Hepatocyte (in vitro differentiated cells): Measurements from ENCODE around the gene TRAF3. TPM values are rescaled to one million over a fixed set of nuclear protein-coding genes. Genes with fewer than 3 reads are reported as not detected.

Experiments used
- DNase-seq: peaks from one replicate; pipeline ENCODE4 v3.0.0-alpha.2; 2016; ENCODE audit warnings: low spot score
- H2AFZ ChIP-seq: fragments of 200-600 bp; sonication (generic); 2 replicates; pipeline ENCODE4 v1.6.0; 2016; ENCODE audit warnings: antibody characterized with exemption, mild to moderate bottlenecking
- H3K27ac ChIP-seq: fragments of 200-600 bp; sonication (generic); 2 replicates; pipeline ENCODE4 v1.5.1; 2016; ENCODE audit warnings: mild to moderate bottlenecking
- H3K27me3 ChIP-seq: fragments of 200-600 bp; sonication (generic); 2 replicates; pipeline ENCODE4 v1.6.1; 2016
- H3K36me3 ChIP-seq: fragments of 200-600 bp; sonication (generic); replicated peaks from 2 replicates; pipeline ENCODE4 v1.5.1; 2016; ENCODE audit warnings: low read depth; ENCODE audit not compliant: insufficient read depth
- H3K4me1 ChIP-seq: fragments of 200-600 bp; sonication (generic); 2 replicates; pipeline ENCODE4 v1.5.1; 2016; ENCODE audit warnings: mild to moderate bottlenecking, moderate library complexity; ENCODE audit not compliant: insufficient read depth
- H3K4me2 ChIP-seq: fragments of 200-600 bp; sonication (generic); 2 replicates; pipeline ENCODE4 v1.6.0; 2016
- H3K4me3 ChIP-seq: fragments of 200-600 bp; sonication (generic); 2 replicates; pipeline ENCODE4 v1.5.1; 2016; ENCODE audit warnings: mild to moderate bottlenecking
- H3K79me2 ChIP-seq: fragments of 200-600 bp; sonication (generic); 2 replicates; pipeline ENCODE4 v1.6.0; 2017; ENCODE audit warnings: mild to moderate bottlenecking
- H3K9me2 ChIP-seq: fragments of 200-600 bp; sonication (generic); replicated peaks from 2 replicates; pipeline ENCODE4 v1.6.0; 2017; ENCODE audit warnings: mild to moderate bottlenecking; ENCODE audit not compliant: insufficient read depth
- H3K9me3 ChIP-seq: fragments of 200-600 bp; sonication (generic); 2 replicates; pipeline ENCODE4 v1.5.1; 2016; ENCODE audit warnings: low read depth, mild to moderate bottlenecking
- H4K20me1 ChIP-seq: fragments of 200-600 bp; sonication (generic); 2 replicates; pipeline ENCODE4 v1.6.0; 2016; ENCODE audit warnings: mild to moderate bottlenecking; ENCODE audit not compliant: insufficient read depth, poor library complexity, severe bottlenecking
- CTCF ChIP-seq: fragments of 200-600 bp; sonication (generic); IDR thresholded peaks from 2 replicates; pipeline ENCODE4 v1.5.1; 2016; ENCODE audit warnings: antibody characterized with exemption, mild to moderate bottlenecking; ENCODE audit not compliant: poor library complexity
- EZH2 ChIP-seq: fragments of 200-600 bp; sonication (generic); IDR thresholded peaks from 2 replicates; pipeline ENCODE4 v1.6.1; 2016; ENCODE audit warnings: antibody characterized with exemption, mild to moderate bottlenecking, borderline replicate concordance
- EZH2phosphoT487 ChIP-seq: fragments of 200-600 bp; sonication (generic); IDR thresholded peaks from one replicate; pipeline ENCODE4 v1.6.1; 2018; ENCODE audit warnings: antibody characterized with exemption, mild to moderate bottlenecking, low read depth, moderate library complexity; ENCODE audit not compliant: unreplicated experiment, severe bottlenecking
- WGBS: methylation state at CpG from one replicate; pipeline ENCODE4 v1.1.6; 2016; ENCODE audit warnings: low lambda C conversion rate; ENCODE audit errors: missing lambda C conversion rate; 5-methylcytosine and 5-hydroxymethylcytosine counted together
- polyA plus RNA-seq: library from polyadenylated mRNA; unstranded; fragments of >200 nt; fragmentation: Nextera tagmentation; extraction: Ambion mirVana; gene quantifications from 2 replicates; pipeline ENCODE4 v1.2.1, GENCODE V29; 2016
- total RNA-seq: library from RNA; depleted of rRNA; stranded (reverse); fragments of >200 nt; gene quantifications from 2 replicates; pipeline ENCODE4 v1.2.3, GENCODE V29; 2014

TRAF3 gene
- total and polyA plus RNA-seq, 2 experiments from 2014 or later: 8.0 to 15.8 TPM

DNA sequence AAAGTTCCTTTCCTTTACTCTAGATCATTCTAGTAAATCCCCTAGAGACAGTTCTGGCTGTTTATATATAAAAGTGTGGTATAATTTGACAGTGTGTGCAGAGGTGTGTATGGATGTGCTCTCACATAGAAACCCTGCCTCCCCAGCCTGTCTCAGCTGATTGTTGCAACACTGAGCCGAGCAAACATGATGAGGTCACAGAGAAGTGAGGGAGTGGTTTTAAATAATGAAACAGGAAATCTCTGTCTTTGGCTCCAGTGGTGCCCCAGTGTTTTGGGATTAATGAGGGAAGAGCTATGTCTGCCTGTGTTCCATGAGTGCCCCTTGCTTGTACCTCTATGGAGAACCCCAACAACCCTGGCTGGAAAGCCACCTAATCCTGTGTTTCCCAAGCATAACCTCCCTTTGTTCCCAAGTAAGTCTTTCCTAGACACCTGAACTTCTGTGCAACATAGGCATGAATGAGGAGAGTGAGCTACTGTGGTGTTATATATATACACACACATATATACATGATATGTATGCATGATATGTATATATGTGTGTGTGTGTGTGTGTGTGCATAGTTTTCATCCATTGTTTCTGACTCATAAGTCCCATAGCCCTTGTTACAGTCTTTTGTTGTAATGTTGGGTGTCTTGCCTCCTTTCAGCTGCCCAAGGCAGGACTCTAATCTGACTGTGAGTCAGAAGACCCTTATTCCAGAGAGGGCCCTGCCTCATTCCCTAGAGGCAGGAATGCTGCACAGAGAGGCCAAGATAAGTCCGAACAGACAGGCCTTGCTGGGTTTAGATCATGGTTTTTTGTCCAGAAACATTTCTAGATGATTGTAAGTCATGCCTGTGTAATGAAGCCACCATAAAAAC, 18.0 kb downstream of the TRAF3 start:
- H3K9me2 ChIP-seq: no peaks in the 10 kb centered on the region
- peak overlapping the region; percentile 94 for H3K27ac ChIP-seq
- no peaks in the 10 kb centered on the region for H3K36me3 ChIP-seq
- DNase-seq: peak; percentile 83
- 32% methylated on average over 2 of the region's 2 CpGs for WGBS
- no peak overlapping the region for H3K4me3 ChIP-seq
- no peaks in the 10 kb centered on the region for H3K4me1 ChIP-seq
- peaks cover 78% of the 10 kb centered on the region for H3K79me2 ChIP-seq
- H4K20me1 ChIP-seq: no peaks in the 10 kb centered on the region
- no peaks in the 10 kb centered on the region for H3K27me3 ChIP-seq
- TF ChIP-seq EZH2: no peak
- peak; percentile 25 for TF ChIP-seq CTCF
- no peak overlapping the region for H2AFZ ChIP-seq
- peak overlapping the region; percentile 54 for H3K4me2 ChIP-seq
- no peaks in the 10 kb centered on the region for H3K9me3 ChIP-seq

DNA sequence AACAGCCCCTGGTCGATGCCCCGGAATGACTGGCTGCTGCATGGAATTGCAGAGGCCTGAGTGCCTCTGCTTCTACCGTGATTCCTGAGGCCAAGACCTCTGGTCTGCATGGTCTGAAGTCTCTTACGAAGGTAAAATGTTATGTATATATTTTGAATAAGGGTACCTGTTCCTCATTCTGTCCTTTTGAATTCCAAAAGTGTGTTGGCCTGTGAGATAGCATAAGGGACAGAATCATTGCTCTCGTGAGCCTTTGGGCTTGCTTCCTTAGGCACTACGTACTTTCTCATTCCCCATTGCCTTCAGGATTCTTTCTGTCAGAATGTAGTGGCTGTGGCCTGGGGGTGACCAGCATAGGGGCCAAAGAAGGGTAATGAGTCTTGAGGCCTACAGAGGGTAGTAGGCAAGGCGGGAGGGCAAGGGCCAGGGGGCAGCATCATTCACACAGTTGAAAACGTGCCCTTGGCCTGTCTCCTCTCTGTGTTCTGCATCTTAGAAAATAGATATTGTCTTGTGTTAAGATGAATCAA, 19.5 kb downstream of the TRAF3 start:
- no peak for TF ChIP-seq EZH2phosphoT487
- TF ChIP-seq EZH2: no peak
- no peak for TF ChIP-seq CTCF
- no peak overlapping the region for H2AFZ ChIP-seq
- H3K27me3 ChIP-seq: no peaks in the 10 kb centered on the region
- H3K4me3 ChIP-seq: no peak overlapping the region
- H3K9me2 ChIP-seq: no peaks in the 10 kb centered on the region
- no peaks in the 10 kb centered on the region for H4K20me1 ChIP-seq
- H3K4me2 ChIP-seq: no peak overlapping the region
- no peaks in the 10 kb centered on the region for H3K36me3 ChIP-seq
- DNase-seq: no peak
- H3K79me2 ChIP-seq: peaks cover 74% of the 10 kb centered on the region
- no peaks in the 10 kb centered on the region for H3K4me1 ChIP-seq
- no peaks in the 10 kb centered on the region for H3K9me3 ChIP-seq
- whole genome bisulfite sequencing: 79% methylated on average over 8 of the region's 8 CpGs
- peak overlapping the region; percentile 94 for H3K27ac ChIP-seq

DNA sequence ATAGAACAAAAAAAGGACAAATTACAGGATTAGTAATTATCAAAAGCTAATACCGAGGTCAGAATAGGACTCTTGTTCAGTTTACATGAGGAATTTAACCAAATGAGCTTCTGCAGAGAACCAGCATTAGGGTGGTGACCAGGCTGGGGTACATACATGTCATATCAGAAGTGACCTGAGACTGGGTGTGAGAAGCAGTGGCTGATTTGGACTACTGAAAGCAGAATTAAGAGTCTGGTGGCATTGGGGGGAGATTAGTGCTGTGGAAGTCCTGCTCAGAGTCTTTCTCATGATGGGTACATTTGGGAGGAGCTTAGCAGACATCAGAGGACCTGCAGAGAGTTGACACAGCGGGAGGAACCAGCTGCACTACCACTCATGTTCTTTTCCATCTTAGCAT, 21.7 kb downstream of the TRAF3 start:
- no peak overlapping the region for H3K27ac ChIP-seq
- no peaks in the 10 kb centered on the region for H3K9me2 ChIP-seq
- WGBS: 83% methylated on average over 2 of the region's 2 CpGs
- H3K27me3 ChIP-seq: no peaks in the 10 kb centered on the region
- no peaks in the 10 kb centered on the region for H4K20me1 ChIP-seq
- no peaks in the 10 kb centered on the region for H3K36me3 ChIP-seq
- DNase-seq: no peak
- H3K9me3 ChIP-seq: no peaks in the 10 kb centered on the region
- H3K4me1 ChIP-seq: no peaks in the 10 kb centered on the region
- H3K4me3 ChIP-seq: no peak overlapping the region
- H3K4me2 ChIP-seq: no peak overlapping the region
- H3K79me2 ChIP-seq: peaks cover 66% of the 10 kb centered on the region
- TF ChIP-seq EZH2phosphoT487: no peak
- TF ChIP-seq EZH2: no peak
- no peak for TF ChIP-seq CTCF
- H2AFZ ChIP-seq: no peak overlapping the region
